GM18909 (cell line): ENCODE data around the gene DGKB.
"Not testable (repeated sequence)": the region's sequence is repeated elsewhere in the genome, so short reads cannot be mapped to it uniquely, and the experiment has no call there.

ENCODE experiments used
- ATAC-seq: cut with Tn5 transposase; IDR thresholded peaks from one replicate; pipeline ENCODE4 v1.9.1; 2021; ENCODE audit warnings: mild to moderate bottlenecking; ENCODE audit not compliant: unreplicated experiment, poor library complexity

The DGKB gene

GRCh38 chr7:14341200-14341775 is 561.3 kb downstream of the DGKB start:
- no peak for ATAC-seq

- ATAC-seq: no peak
These were observed 562.0 kb downstream of the DGKB start for GRCh38 chr7:14340393-14341074.

- no peak for ATAC-seq
These were observed 562.7 kb downstream of the DGKB start for GRCh38 chr7:14339861-14340260.

- ATAC-seq: no peak
These were observed 566.3 kb downstream of the DGKB start for GRCh38 chr7:14336256-14336655.

- ATAC-seq: no peak
These were observed 570.4 kb downstream of the DGKB start for GRCh38 chr7:14332155-14332554.

- ATAC-seq: no peak
These were observed 577.8 kb downstream of the DGKB start for GRCh38 chr7:14324767-14325166.

GRCh38 chr7:14322724-14323123 is 579.8 kb downstream of the DGKB start:
- no peak for ATAC-seq

- ATAC-seq: no peak
These were observed 580.6 kb downstream of the DGKB start for GRCh38 chr7:14321947-14322346.

- no peak for ATAC-seq
These were observed 593.1 kb downstream of the DGKB start for GRCh38 chr7:14309432-14309831.

- no peak for ATAC-seq
These were observed 597.2 kb downstream of the DGKB start for GRCh38 chr7:14305233-14305866.

- no peak for ATAC-seq
These were observed 599.0 kb downstream of the DGKB start for GRCh38 chr7:14303536-14303935.

GRCh38 chr7:14294637-14295036 is 607.9 kb downstream of the DGKB start:
- no peak for ATAC-seq

- no peak for ATAC-seq
These were observed 609.1 kb downstream of the DGKB start for GRCh38 chr7:14293434-14293833.

GRCh38 chr7:14292737-14293136 is 609.8 kb downstream of the DGKB start:
- ATAC-seq: no peak

GRCh38 chr7:14289957-14290356 is 612.6 kb downstream of the DGKB start:
- ATAC-seq: no peak

- ATAC-seq: no peak
These were observed 613.9 kb downstream of the DGKB start for GRCh38 chr7:14288701-14289100.

GRCh38 chr7:14287398-14287797 is 615.2 kb downstream of the DGKB start:
- ATAC-seq: no peak

- ATAC-seq: no peak
These were observed 616.5 kb downstream of the DGKB start for GRCh38 chr7:14286036-14286435.

GRCh38 chr7:14279065-14279871 is 623.3 kb downstream of the DGKB start:
- not testable (repeated sequence) for ATAC-seq

GRCh38 chr7:14275356-14275755 is 627.2 kb downstream of the DGKB start:
- ATAC-seq: no peak

- ATAC-seq: no peak
These were observed 631.1 kb downstream of the DGKB start for GRCh38 chr7:14271441-14271840.
